Caco-2 (cell line): ENCODE data around the gene SUMO3. TPM values are rescaled to one million over a fixed set of nuclear protein-coding genes. Genes with fewer than 3 reads are reported as not detected.

ENCODE experiments used
- BruUV-seq: library from RNA; stranded (reverse); fragments of 400-500 nt; replicated peaks from 2 replicates; lab custom pipeline; 2021; lab: Mats Ljungman, UMichigan
- CTCF ChIA-PET: fragments of 300-600 bp; sonication (Branson Sonifier 250); formaldehyde crosslinking; loops from one replicate; lab custom pipeline; 2022; ENCODE audit warnings: antibody characterized with exemption; lab: Charles Lee
- POLR2A ChIA-PET: fragments of 300-600 bp; sonication (Branson Sonifier 250); formaldehyde crosslinking; loops from one replicate; lab custom pipeline; 2022; ENCODE audit warnings: antibody characterized with exemption; lab: Charles Lee
- DNase-seq, 2 experiments: peaks; one replicate each; pipeline versions ENCODE4 v3.0.0 to v3.0.0-alpha.2; 2020 to 2022
- H3K27me3 ChIP-seq: replicated peaks from 2 replicates; pipeline ENCODE4 v1.6.0; 2011; ENCODE audit warnings: low read length; ENCODE audit not compliant: control insufficient read depth, insufficient read depth
- H3K36me3 ChIP-seq: 2 replicates; pipeline ENCODE4 v1.5.1; 2011; ENCODE audit warnings: low read length; ENCODE audit not compliant: control insufficient read depth, insufficient read depth
- H3K4me1 ChIP-seq: fragments of 250-450 bp; sonication (Bioruptor Pico); 2 replicates; pipeline ENCODE4 v1.5.1; 2020; ENCODE audit warnings: mild to moderate bottlenecking
- H3K4me3 ChIP-seq: 2 replicates; pipeline ENCODE4 v1.5.1; 2011; ENCODE audit warnings: low read depth, mild to moderate bottlenecking, control low read depth, low read length
- H3K9me3 ChIP-seq: fragments of 250-450 bp; sonication (Bioruptor Pico); 2 replicates; pipeline ENCODE4 v1.5.1; 2020; ENCODE audit warnings: mild to moderate bottlenecking, moderate library complexity
- H3K27ac Mint-ChIP-seq: one replicate; pipeline ENCODE4 v1.8.0; 2022; ENCODE audit warnings: mixed read lengths; ENCODE audit not compliant: unreplicated experiment
- H3K27me3 Mint-ChIP-seq: one replicate; pipeline ENCODE4 v1.8.0; 2022; ENCODE audit warnings: mixed read lengths; ENCODE audit not compliant: insufficient read depth, unreplicated experiment
- H3K36me3 Mint-ChIP-seq: one replicate; pipeline ENCODE4 v1.8.0; 2022; ENCODE audit warnings: mild to moderate bottlenecking, mixed read lengths; ENCODE audit not compliant: insufficient read depth, unreplicated experiment
- H3K4me1 Mint-ChIP-seq: one replicate; pipeline ENCODE4 v1.8.0; 2022; ENCODE audit warnings: low read depth, mixed read lengths; ENCODE audit not compliant: unreplicated experiment
- H3K4me3 Mint-ChIP-seq: one replicate; pipeline ENCODE4 v1.8.0; 2022; ENCODE audit warnings: mild to moderate bottlenecking, moderate library complexity, mixed read lengths; ENCODE audit not compliant: unreplicated experiment
- H3K9me3 Mint-ChIP-seq: one replicate; pipeline ENCODE4 v1.8.0; 2022; ENCODE audit warnings: mixed read lengths; ENCODE audit not compliant: unreplicated experiment
- CTCF ChIP-seq, 2 experiments: fragments of 200-600 bp in 1 of 2; IDR thresholded peaks; 1 replicate in 1 of 2; 2 replicates in 1 of 2; pipeline versions ENCODE4 v1.5.1 to v1.8.0; 2011 to 2022; ENCODE audit warnings: antibody characterized with exemption in 1 of 2, control low read depth in 1 of 2, inconsistent platforms in 1 of 2, low read depth in 1 of 2, low read length in 1 of 2, mild to moderate bottlenecking in 1 of 2, moderate library complexity in 1 of 2; ENCODE audit not compliant: insufficient read depth in 1 of 2, severe bottlenecking in 1 of 2, unreplicated experiment in 1 of 2
- intact Hi-C: fragments of 100-400 bp; cut with micrococcal nuclease; formaldehyde crosslinking; loops from one replicate; pipeline ENCODE4 v1.10.0; 2022; ENCODE audit not compliant: unreplicated experiment
- total RNA-seq: library from RNA; stranded (reverse); gene quantifications from 2 replicates; pipeline ENCODE4 v1.2.3, GENCODE V29; 2022

Gene SUMO3
- total RNA-seq, 1 experiment from 2014 or later = 118 TPM

DNA sequence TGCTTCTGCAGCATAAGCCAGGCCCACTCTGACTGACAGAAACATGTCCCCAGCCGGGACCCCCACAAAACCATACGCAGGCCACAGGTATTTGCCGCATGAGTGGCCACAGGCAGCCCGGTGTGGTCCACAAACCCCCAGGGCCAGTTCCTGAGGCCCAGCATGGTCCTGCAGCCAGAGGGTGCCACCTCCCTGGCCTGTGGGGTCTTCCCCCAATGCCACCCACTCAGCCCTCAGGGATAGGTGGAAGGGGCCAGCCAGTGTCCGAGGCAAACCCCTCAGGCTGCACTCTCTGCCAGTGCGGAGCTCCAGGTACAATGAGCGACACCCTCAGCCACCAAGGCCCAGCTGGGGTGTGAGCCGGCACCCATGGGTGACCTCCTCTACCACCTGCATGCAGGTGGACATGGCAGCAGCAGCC lies 59.7 kb downstream of the SUMO3 start:
- Histone ChIP-seq H3K27me3 (no peaks in the 10 kb centered on the region), H3K9me3 (no peaks in the 10 kb centered on the region), H3K4me1 (no peaks in the 10 kb centered on the region), H3K36me3 (no peaks in the 10 kb centered on the region), H3K4me3 (no peak overlapping the region)
- no peak for DNase-seq
- BruUV-seq = no TSS peak
- Mint-ChIP-seq H3K27me3 (no peaks in the 10 kb centered on the region), H3K27ac (no peak overlapping the region), H3K9me3 (no peaks in the 10 kb centered on the region), H3K4me3 (no peak overlapping the region), H3K36me3 (no peaks in the 10 kb centered on the region), H3K4me1 (peaks cover 6% of the 10 kb centered on the region)
- TF ChIP-seq CTCF (IDR thresholded peaks at IDR 0.05; ENCODE audit: insufficient read depth in 1 of 2, low read depth in 1 of 2, low read length in 1 of 2, severe bottlenecking in 1 of 2, unreplicated experiment in 1 of 2) = no peak
- ChIA-PET POLR2A (no interaction called here), CTCF (interaction anchor here (1.1 kb wide), 1 partner anchor 36 kb away, joined by 9 read pairs; no protein-coding TSS in a partner anchor)
- intact Hi-C loops = no loop called here

GRCh38 chr21:44757731-44758130 lies 60.1 kb downstream of the SUMO3 start:
- CTCF ChIA-PET = interaction anchor here (1.1 kb wide), 1 partner anchor 36 kb away, joined by 9 read pairs; no protein-coding TSS in a partner anchor
- TF ChIP-seq CTCF (IDR thresholded peaks at IDR 0.05; ENCODE audit: insufficient read depth in 1 of 2, low read depth in 1 of 2, low read length in 1 of 2, severe bottlenecking in 1 of 2, unreplicated experiment in 1 of 2) = no peak
- Mint-ChIP-seq H3K36me3 (no peaks in the 10 kb centered on the region), H3K9me3 (no peaks in the 10 kb centered on the region), H3K27ac (no peak overlapping the region), H3K27me3 (no peaks in the 10 kb centered on the region), H3K4me3 (no peak overlapping the region), H3K4me1 (peaks cover 6% of the 10 kb centered on the region)
- no TSS peak for BruUV-seq
- H3K9me3 ChIP-seq = no peaks in the 10 kb centered on the region
- H3K4me1 ChIP-seq = no peaks in the 10 kb centered on the region
- intact Hi-C loops = no loop called here
- H3K27me3 ChIP-seq = no peaks in the 10 kb centered on the region
- no peaks in the 10 kb centered on the region for H3K36me3 ChIP-seq
- POLR2A ChIA-PET = no interaction called here
- DNase-seq = no peak
- H3K4me3 ChIP-seq = no peak overlapping the region

GRCh38 chr21:44756423-44757185 lies 61.3 kb downstream of the SUMO3 start:
- TF ChIP-seq CTCF (IDR thresholded peaks at IDR 0.05; ENCODE audit: insufficient read depth in 1 of 2, low read depth in 1 of 2, low read length in 1 of 2, severe bottlenecking in 1 of 2, unreplicated experiment in 1 of 2) = no peak
- no peaks in the 10 kb centered on the region for H3K27me3 ChIP-seq
- H3K4me3 Mint-ChIP-seq = no peak overlapping the region
- no peak overlapping the region for H3K27ac Mint-ChIP-seq
- H3K9me3 Mint-ChIP-seq = no peaks in the 10 kb centered on the region
- CTCF ChIA-PET = no interaction called here
- no peaks in the 10 kb centered on the region for H3K27me3 Mint-ChIP-seq
- no peaks in the 10 kb centered on the region for H3K4me1 ChIP-seq
- no peak for DNase-seq
- no TSS peak for BruUV-seq
- POLR2A ChIA-PET = no interaction called here
- no peak overlapping the region for H3K4me3 ChIP-seq
- intact Hi-C loops = no loop called here
- no peaks in the 10 kb centered on the region for H3K36me3 Mint-ChIP-seq
- no peaks in the 10 kb centered on the region for H3K9me3 ChIP-seq
- no peaks in the 10 kb centered on the region for H3K36me3 ChIP-seq
- H3K4me1 Mint-ChIP-seq = peaks cover 5% of the 10 kb centered on the region

Other genes starting within 250 kb of the SUMO3 start
- gene KRTAP10-4, start 244.3 kb downstream of the SUMO3 start, total RNA-seq = not detected in 2 replicates
- gene KRTAP10-5, start 237.5 kb downstream of the SUMO3 start, total RNA-seq = not detected in 2 replicates
- not detected in 2 replicates for gene KRTAP10-6, start 225.6 kb downstream of the SUMO3 start, total RNA-seq
- not detected in 2 replicates for gene KRTAP10-7, start 217.5 kb downstream of the SUMO3 start, total RNA-seq
- not detected in 2 replicates for gene KRTAP10-8, start 206.0 kb downstream of the SUMO3 start, total RNA-seq
- gene KRTAP10-9, start 191.0 kb downstream of the SUMO3 start, total RNA-seq = not detected in 2 replicates
- not detected in 2 replicates for gene KRTAP10-10, start 180.7 kb downstream of the SUMO3 start, total RNA-seq
- not detected in 2 replicates for gene KRTAP10-11, start 171.6 kb downstream of the SUMO3 start, total RNA-seq
- gene KRTAP12-4, start 163.4 kb downstream of the SUMO3 start, total RNA-seq = not detected in 2 replicates
- not detected in 2 replicates for gene KRTAP12-3, start 160.1 kb downstream of the SUMO3 start, total RNA-seq
- not detected in 2 replicates for gene KRTAP12-2, start 151.1 kb downstream of the SUMO3 start, total RNA-seq
- not detected in 2 replicates for gene KRTAP12-1, start 135.9 kb downstream of the SUMO3 start, total RNA-seq
- not detected in 2 replicates for gene KRTAP10-12, start 120.9 kb downstream of the SUMO3 start, total RNA-seq
- gene TSPEAR, start 106.5 kb downstream of the SUMO3 start, total RNA-seq = 0.12 and 0.32 TPM in 2 replicates
- 91.3 and 103 TPM in 2 replicates for gene UBE2G2, start 16.2 kb downstream of the SUMO3 start, total RNA-seq
- gene PTTG1IP, start 55.6 kb upstream of the SUMO3 start, total RNA-seq = 296 and 306 TPM in 2 replicates
- 0.48 and 1.1 TPM in 2 replicates for gene ITGB2, start 102.8 kb upstream of the SUMO3 start, total RNA-seq
- gene SLX9, start 122.0 kb upstream of the SUMO3 start, total RNA-seq = 54.0 and 62.1 TPM in 2 replicates